Medulla oblongata (tissue), 1 donor: ENCODE measurements around the gene ONECUT1.
"Not testable (repeated sequence)": the region's sequence is repeated elsewhere in the genome, so short reads cannot be mapped to it uniquely, and the experiment has no call there.

Source experiments
- DNase-seq: peaks from one replicate; pipeline ENCODE4 v3.0.0-alpha.2; 2015; ENCODE audit errors: extremely low spot score

Gene ONECUT1

GRCh38 chr15:52790169-52790708, at the start of gene ONECUT1:
Gene ONECUT1, minus strand, starts transcription at chr15:52790336. Its CDS starts 452 bp downstream, at chr15:52789884.
- peak; percentile 58 for DNase-seq

- DNase-seq: no peak
Measured at GRCh38 chr15:52834379-52834778, 44.2 kb upstream of the ONECUT1 start.

GRCh38 chr15:52824169-52824942, 34.2 kb upstream of the ONECUT1 start:
- DNase-seq: not testable (repeated sequence)

GRCh38 chr15:52822475-52822874, 32.3 kb upstream of the ONECUT1 start:
- DNase-seq: no peak

GRCh38 chr15:52819253-52819652, 29.1 kb upstream of the ONECUT1 start:
- DNase-seq: no peak

GRCh38 chr15:52815899-52816298, 25.8 kb upstream of the ONECUT1 start:
- not testable (repeated sequence) for DNase-seq

GRCh38 chr15:52808996-52809395, 18.9 kb upstream of the ONECUT1 start:
- no peak for DNase-seq

- DNase-seq: no peak
Measured at GRCh38 chr15:52808441-52808840, 18.3 kb upstream of the ONECUT1 start.

- no peak for DNase-seq
Measured at GRCh38 chr15:52806284-52806655, 16.1 kb upstream of the ONECUT1 start.

GRCh38 chr15:52805351-52806283, 15.5 kb upstream of the ONECUT1 start:
- no peak for DNase-seq

- DNase-seq: no peak
Measured at GRCh38 chr15:52804526-52805081, 14.5 kb upstream of the ONECUT1 start.

GRCh38 chr15:52803467-52804306, 13.6 kb upstream of the ONECUT1 start:
- no peak for DNase-seq

GRCh38 chr15:52803108-52803466, 13.0 kb upstream of the ONECUT1 start:
- DNase-seq: no peak

GRCh38 chr15:52802110-52802509, 12.0 kb upstream of the ONECUT1 start:
- DNase-seq: no peak

GRCh38 chr15:52801748-52802085, 11.6 kb upstream of the ONECUT1 start:
- DNase-seq: no peak

- no peak for DNase-seq
Measured at GRCh38 chr15:52800828-52801747, 11.0 kb upstream of the ONECUT1 start.

GRCh38 chr15:52799145-52799811, 9.1 kb upstream of the ONECUT1 start:
- DNase-seq: no peak

- no peak for DNase-seq
Measured at GRCh38 chr15:52798529-52799101, 8.5 kb upstream of the ONECUT1 start.
